PC-9 (cell line): Measurements from ENCODE around the gene PDE4D. TPM values are rescaled to one million over a fixed set of nuclear protein-coding genes. Genes with fewer than 3 reads are reported as not detected.

Experiments used
- BruUV-seq: library from RNA; stranded (reverse); fragments of 400-500 nt; replicated peaks from 2 replicates; lab custom pipeline; 2021; lab: Mats Ljungman, UMichigan
- CTCF ChIA-PET: fragments of 300-600 bp; sonication (Branson Sonifier 250); formaldehyde crosslinking; loops from one replicate; lab custom pipeline; 2022; ENCODE audit warnings: antibody characterized with exemption; lab: Charles Lee
- POLR2A ChIA-PET: fragments of 300-600 bp; sonication (Branson Sonifier 250); formaldehyde crosslinking; loops from one replicate; lab custom pipeline; 2022; ENCODE audit warnings: antibody characterized with exemption; ENCODE audit not compliant: unreplicated experiment; lab: Charles Lee
- DNase-seq, 2 experiments: peaks; one replicate each; pipeline versions ENCODE4 v3.0.0 to v3.0.0-alpha.2; 2015 to 2022; ENCODE audit warnings: mixed read lengths in 1 of 2
- H2AFZ ChIP-seq: fragments of 200-600 bp; sonication (generic); 2 replicates; pipeline ENCODE4 v1.8.1; 2017; ENCODE audit warnings: antibody characterized with exemption
- H3F3A ChIP-seq: fragments of 200-600 bp; sonication (generic); 2 replicates; pipeline ENCODE4 v1.8.1; 2017; ENCODE audit warnings: antibody characterized with exemption, mild to moderate bottlenecking, low read depth; ENCODE audit not compliant: insufficient read depth
- H3K27ac ChIP-seq: fragments of 200-600 bp; sonication (generic); 2 replicates; pipeline ENCODE4 v1.6.1; 2016; ENCODE audit warnings: mixed run types
- H3K27me3 ChIP-seq: fragments of 200-600 bp; sonication (generic); 2 replicates; pipeline ENCODE4 v1.6.1; 2016; ENCODE audit warnings: low read depth, mixed run types; ENCODE audit not compliant: insufficient read depth
- H3K36me3 ChIP-seq: fragments of 200-600 bp; sonication (generic); 2 replicates; pipeline ENCODE4 v1.6.1; 2016; ENCODE audit warnings: low read depth, mixed run types
- H3K4me1 ChIP-seq: fragments of 200-600 bp; sonication (generic); replicated peaks from 2 replicates; pipeline ENCODE4 v1.6.1; 2016; ENCODE audit warnings: mixed run types; ENCODE audit not compliant: insufficient read depth
- H3K4me2 ChIP-seq: fragments of 200-600 bp; sonication (generic); 2 replicates; pipeline ENCODE4 v1.6.1; 2017; ENCODE audit warnings: mixed run types
- H3K4me3 ChIP-seq: fragments of 200-600 bp; sonication (generic); 2 replicates; pipeline ENCODE4 v1.6.1; 2016; ENCODE audit warnings: mixed run types
- H3K79me2 ChIP-seq: fragments of 200-600 bp; sonication (generic); 2 replicates; pipeline ENCODE4 v1.6.1; 2017; ENCODE audit warnings: low read depth, mixed run types
- H3K9me2 ChIP-seq: fragments of 200-600 bp; sonication (generic); 2 replicates; pipeline ENCODE4 v1.8.1; 2017; ENCODE audit warnings: mild to moderate bottlenecking; ENCODE audit not compliant: insufficient read depth
- H3K9me3 ChIP-seq: fragments of 200-600 bp; sonication (generic); 2 replicates; pipeline ENCODE4 v1.8.1; 2016; ENCODE audit warnings: low read depth; ENCODE audit not compliant: insufficient read depth
- H4K20me1 ChIP-seq: fragments of 200-600 bp; sonication (generic); 2 replicates; pipeline ENCODE4 v1.8.1; 2017; ENCODE audit not compliant: insufficient read depth
- CTCF ChIP-seq: fragments of 200-600 bp; sonication (generic); conservative IDR thresholded peaks from 2 replicates; pipeline ENCODE4 v1.6.1; 2017; ENCODE audit warnings: mixed run types, antibody characterized with exemption, mild to moderate bottlenecking, moderate library complexity
- EZH2 ChIP-seq: fragments of 200-600 bp; sonication (generic); IDR thresholded peaks from 2 replicates; pipeline ENCODE4 v1.8.0; 2017; ENCODE audit warnings: antibody characterized with exemption, low read depth
- intact Hi-C: fragments of 100-400 bp; cut with micrococcal nuclease; formaldehyde crosslinking; loops from one replicate; pipeline ENCODE4 v1.10.0; 2022; ENCODE audit not compliant: unreplicated experiment
- total RNA-seq: library from RNA; stranded (reverse); gene quantifications from 2 replicates; pipeline ENCODE4 v1.2.3, GENCODE V29; 2021

The PDE4D gene
- total RNA-seq, 1 experiment from 2014 or later = 9.8 TPM

DNA sequence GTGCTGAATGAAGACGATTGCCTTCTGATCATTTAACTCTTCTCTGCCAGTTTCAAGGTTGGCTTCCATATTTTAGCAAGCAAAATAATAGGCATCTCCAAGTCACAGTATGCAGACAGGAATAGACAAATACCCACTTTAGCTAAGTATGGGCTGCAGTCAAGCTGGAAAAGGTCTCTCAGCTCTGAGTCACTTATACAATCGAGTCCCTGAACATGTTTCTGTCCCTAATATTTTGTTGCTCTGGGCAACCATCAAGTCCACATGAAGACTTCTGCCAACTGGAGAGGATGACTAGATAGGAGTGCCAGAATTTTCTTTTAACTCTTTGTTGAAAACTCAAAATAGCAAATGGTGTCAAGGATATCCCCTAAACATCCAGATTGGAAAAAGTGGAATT is 735.4 kb downstream of the PDE4D start:
- Histone ChIP-seq H2AFZ (no peak overlapping the region), H3K4me2 (no peak overlapping the region), H3K4me1 (no peaks in the 10 kb centered on the region), H3F3A (no peaks in the 10 kb centered on the region), H4K20me1 (no peaks in the 10 kb centered on the region), H3K79me2 (no peaks in the 10 kb centered on the region), H3K36me3 (no peaks in the 10 kb centered on the region), H3K9me2 (no peaks in the 10 kb centered on the region), H3K9me3 (no peaks in the 10 kb centered on the region), H3K27me3 (no peaks in the 10 kb centered on the region), H3K4me3 (no peak overlapping the region), H3K27ac (no peak overlapping the region)
- POLR2A ChIA-PET = no interaction called here
- intact Hi-C loops = no loop called here
- BruUV-seq = no TSS peak
- no peak for DNase-seq
- CTCF ChIA-PET = no interaction called here
- no peak for TF ChIP-seq EZH2
- no peak for TF ChIP-seq CTCF

DNA sequence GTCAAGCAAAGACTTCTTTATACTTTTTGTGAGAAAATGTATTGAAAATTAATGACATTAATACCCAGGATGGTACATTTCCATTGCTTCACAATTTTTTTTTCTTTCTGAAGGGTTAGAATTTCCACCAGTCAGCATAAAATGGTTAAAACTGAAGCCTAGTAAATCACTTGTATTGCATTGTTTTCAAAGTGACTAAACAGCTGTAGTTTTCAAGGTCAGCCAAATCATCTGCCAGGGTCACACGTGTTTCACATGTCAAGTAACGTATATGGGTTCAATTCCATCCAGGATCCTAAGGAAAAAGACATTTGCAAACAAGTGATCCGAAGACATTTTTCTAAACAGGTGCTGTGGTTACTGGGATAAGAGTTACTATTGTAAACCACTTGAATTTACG is 736.5 kb downstream of the PDE4D start:
- Histone ChIP-seq H4K20me1 (no peaks in the 10 kb centered on the region), H3K36me3 (no peaks in the 10 kb centered on the region), H3K27ac (no peak overlapping the region), H3K27me3 (no peaks in the 10 kb centered on the region), H3K79me2 (no peaks in the 10 kb centered on the region), H3K4me2 (no peak overlapping the region), H3K4me3 (no peak overlapping the region), H3K9me3 (no peaks in the 10 kb centered on the region), H3K9me2 (no peaks in the 10 kb centered on the region), H3F3A (no peaks in the 10 kb centered on the region), H2AFZ (no peak overlapping the region), H3K4me1 (no peaks in the 10 kb centered on the region)
- intact Hi-C loops = no loop called here
- BruUV-seq = no TSS peak
- DNase-seq = no peak
- ChIA-PET POLR2A (no interaction called here), CTCF (no interaction called here)
- TF ChIP-seq CTCF (no peak), EZH2 (no peak)

DNA sequence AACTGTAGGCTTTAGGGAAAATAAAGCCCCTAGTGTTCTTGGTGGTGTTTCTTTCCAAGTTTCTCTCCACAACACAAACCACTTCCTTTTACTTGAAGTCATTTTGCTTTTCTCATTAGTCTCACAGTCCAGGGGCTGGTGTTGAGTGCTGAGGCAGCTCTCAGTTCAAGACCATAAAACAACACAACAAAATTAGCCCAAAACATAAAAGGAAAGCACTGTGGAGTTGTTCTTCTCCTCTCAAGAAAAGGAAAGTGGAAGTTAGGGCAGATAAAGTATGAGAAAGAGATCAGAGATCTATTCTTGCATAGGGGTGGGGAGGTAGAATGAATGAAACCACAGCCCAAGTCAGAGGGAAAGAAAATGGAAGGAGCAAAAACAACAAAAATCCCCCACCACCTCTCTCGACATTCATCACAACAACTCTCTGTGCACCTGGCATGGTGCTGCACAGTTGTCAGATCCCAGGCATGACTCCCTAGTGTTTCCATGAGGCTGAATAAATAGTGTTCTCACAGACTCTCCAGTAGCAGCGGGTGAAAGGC is 740.8 kb downstream of the PDE4D start:
- Histone ChIP-seq H3K9me2 (0 out of 2 replicates have a peak, but pooled peaks cover 2% of the 10 kb centered on the region), H4K20me1 (no peaks in the 10 kb centered on the region), H2AFZ (no peak overlapping the region), H3K4me3 (no peak overlapping the region), H3K79me2 (no peaks in the 10 kb centered on the region), H3F3A (no peaks in the 10 kb centered on the region), H3K4me2 (no peak overlapping the region), H3K9me3 (no peaks in the 10 kb centered on the region), H3K27me3 (no peaks in the 10 kb centered on the region), H3K27ac (no peak overlapping the region), H3K36me3 (no peaks in the 10 kb centered on the region), H3K4me1 (no peaks in the 10 kb centered on the region)
- no peak for DNase-seq
- intact Hi-C loops = no loop called here
- TF ChIP-seq CTCF = no peak
- no peak for TF ChIP-seq EZH2
- no TSS peak for BruUV-seq
- CTCF ChIA-PET = no interaction called here
- POLR2A ChIA-PET = no interaction called here
